WTC11 (cell line): Measurements from ENCODE around the gene RSPH9. TPM values are rescaled to one million over a fixed set of nuclear protein-coding genes. Genes with fewer than 3 reads are reported as not detected.
A peak's percentile ranks its signal among the peaks of the same experiment; 100 is the strongest.

Experiments used
- ATAC-seq: fragments of 200-7000 bp; cut with Tn5 transposase; 2 replicates; pipeline ENCODE4 v1.10.0; 2021; ENCODE audit warnings: mild to moderate bottlenecking, moderate library complexity
- CTCF ChIA-PET: fragments of 300-600 bp; sonication (Branson Sonifier 250); formaldehyde crosslinking; loops from one replicate; lab custom pipeline; 2021; ENCODE audit warnings: antibody characterized with exemption; lab: Charles Lee
- POLR2A ChIA-PET: fragments of 350-600 bp; sonication (Branson Sonifier 250); formaldehyde crosslinking; loops from one replicate; lab custom pipeline; 2021; ENCODE audit warnings: antibody characterized with exemption; lab: Charles Lee
- DNase-seq: peaks from one replicate; pipeline ENCODE4 v3.0.0; 2021; ENCODE audit warnings: low spot score
- H3K27ac Mint-ChIP-seq: 2 replicates; pipeline ENCODE4 v1.8.0; 2021; ENCODE audit warnings: mixed read lengths
- H3K27me3 Mint-ChIP-seq: 2 replicates; pipeline ENCODE4 v1.8.0; 2021; ENCODE audit warnings: low read depth, mild to moderate bottlenecking, moderate library complexity, mixed read lengths
- H3K36me3 Mint-ChIP-seq: 2 replicates; pipeline ENCODE4 v1.8.0; 2021; ENCODE audit warnings: mixed read lengths
- H3K4me1 Mint-ChIP-seq: 2 replicates; pipeline ENCODE4 v1.8.0; 2022; ENCODE audit warnings: mixed read lengths
- H3K4me3 Mint-ChIP-seq: 2 replicates; pipeline ENCODE4 v1.8.0; 2021; ENCODE audit warnings: mild to moderate bottlenecking, moderate library complexity, mixed read lengths
- H3K9me3 Mint-ChIP-seq: 2 replicates; pipeline ENCODE4 v1.8.0; 2021; ENCODE audit warnings: mixed read lengths
- AR ChIP-seq: fragments of 250-450 bp; sonication (Bioruptor Pico); IDR thresholded peaks from 2 replicates; pipeline ENCODE4 v1.9.0; 2021; ENCODE audit warnings: mild to moderate bottlenecking
- ATF1 ChIP-seq: sonication (generic); formaldehyde crosslinking; IDR thresholded peaks from 2 replicates; pipeline ENCODE4 v1.8.1; 2023; ENCODE audit warnings: mild to moderate bottlenecking, moderate library complexity, missing genetic modification reagents
- ATF2 ChIP-seq: sonication (generic); formaldehyde crosslinking; IDR thresholded peaks from 2 replicates; pipeline ENCODE4 v1.8.1; 2022; ENCODE audit warnings: low read depth, missing genetic modification reagents, borderline replicate concordance
- ATF3 ChIP-seq: sonication (generic); formaldehyde crosslinking; conservative IDR thresholded peaks from 2 replicates; pipeline ENCODE4 v1.8.1; 2022; ENCODE audit warnings: mild to moderate bottlenecking, missing genetic modification reagents
- CBFB ChIP-seq: sonication (generic); formaldehyde crosslinking; IDR thresholded peaks from 2 replicates; pipeline ENCODE4 v1.8.1; 2022; ENCODE audit warnings: mild to moderate bottlenecking, low read depth, missing genetic modification reagents
- CREB1 ChIP-seq: sonication (generic); formaldehyde crosslinking; IDR thresholded peaks from 2 replicates; pipeline ENCODE4 v1.8.0; 2023; ENCODE audit warnings: mild to moderate bottlenecking, missing genetic modification reagents
- CREM ChIP-seq: sonication (generic); formaldehyde crosslinking; IDR thresholded peaks from 2 replicates; pipeline ENCODE4 v1.8.1; 2022; ENCODE audit warnings: mild to moderate bottlenecking, missing genetic modification reagents, moderate library complexity
- CTCF ChIP-seq: fragments of 200-600 bp; IDR thresholded peaks from 2 replicates; pipeline ENCODE4 v1.8.0; 2022; ENCODE audit warnings: antibody characterized with exemption
- GRHL2 ChIP-seq: fragments of 250-450 bp; sonication (Bioruptor Pico); IDR thresholded peaks from 2 replicates; pipeline ENCODE4 v1.8.0; 2022; ENCODE audit warnings: mild to moderate bottlenecking, moderate library complexity; ENCODE audit not compliant: insufficient replicate concordance, severe bottlenecking
- MAX ChIP-seq: sonication (generic); formaldehyde crosslinking; IDR thresholded peaks from 2 replicates; pipeline ENCODE4 v1.8.0; 2022; ENCODE audit warnings: mild to moderate bottlenecking, missing genetic modification reagents
- MXD4 ChIP-seq: fragments of 250-450 bp; sonication (Bioruptor Pico); IDR thresholded peaks from 2 replicates; pipeline ENCODE4 v1.8.0; 2021; ENCODE audit warnings: mild to moderate bottlenecking, moderate library complexity, borderline replicate concordance
- NFYB ChIP-seq: sonication (generic); formaldehyde crosslinking; conservative IDR thresholded peaks from 2 replicates; pipeline ENCODE4 v1.8.0; 2022; ENCODE audit warnings: low read depth, missing genetic modification reagents
- NR1H2 ChIP-seq: sonication (generic); formaldehyde crosslinking; IDR thresholded peaks from 2 replicates; pipeline ENCODE4 v1.9.0; 2021; ENCODE audit warnings: mild to moderate bottlenecking, moderate library complexity, missing genetic modification reagents
- NR2C2 ChIP-seq: sonication (generic); formaldehyde crosslinking; IDR thresholded peaks from 2 replicates; pipeline ENCODE4 v1.8.0; 2022; ENCODE audit warnings: mild to moderate bottlenecking, missing genetic modification reagents
- PREB ChIP-seq: sonication (generic); formaldehyde crosslinking; IDR thresholded peaks from 2 replicates; pipeline ENCODE4 v1.8.1; 2022; ENCODE audit warnings: mild to moderate bottlenecking, missing genetic modification reagents, moderate library complexity, borderline replicate concordance
- PRRX2 ChIP-seq: fragments of 250-450 bp; sonication (Bioruptor Pico); IDR thresholded peaks from 2 replicates; pipeline ENCODE4 v1.8.0; 2021; ENCODE audit warnings: mild to moderate bottlenecking
- ZNF512 ChIP-seq: sonication (generic); formaldehyde crosslinking; IDR thresholded peaks from 2 replicates; pipeline ENCODE4 v1.8.1; 2022; ENCODE audit warnings: missing genetic modification reagents, borderline replicate concordance
- total RNA-seq: library from RNA; stranded (reverse); gene quantifications from 3 replicates; pipeline ENCODE4 v1.2.3, GENCODE V29; 2021

RSPH9 gene
- total RNA-seq, 1 experiment from 2014 or later: 0.35 TPM

- ChIA-PET CTCF (interaction anchor here (0.6 to 7.0 kb wide), 25 partner anchors 18 to 435 kb away, joined by 3 to 68 read pairs (median 8); partner anchors contain the start of genes GTPBP2, MRPS18A, RSPH9 and VEGFA), POLR2A (interaction anchor here (1.1 to 2.8 kb wide), 2 partner anchors 13 to 104 kb away, joined by 3 to 12 read pairs; partner anchors contain the start of gene VEGFA)
- ATAC-seq (no peak), DNase-seq (no peak)
- H3K9me3 Mint-ChIP-seq: no peaks in the 10 kb centered on the region
- H3K4me3 Mint-ChIP-seq: no peak overlapping the region
- peaks cover 10% of the 10 kb centered on the region; the same call in 1 of the 2 replicates for H3K36me3 Mint-ChIP-seq
- H3K27me3 Mint-ChIP-seq: peaks cover 12% of the 10 kb centered on the region
- TF ChIP-seq AR (CRISPR knock-in tag) (no peak), CREB1 (no peak), GRHL2 (CRISPR knock-in tag) (no peak), MXD4 (no peak), PREB (CRISPR knock-in tag) (no peak), NR1H2 (CRISPR knock-in tag) (no peak), CREM (CRISPR knock-in tag) (no peak), NR2C2 (CRISPR knock-in tag) (no peak), PRRX2 (CRISPR knock-in tag) (no peak), ATF1 (CRISPR knock-in tag) (no peak), MAX (CRISPR knock-in tag) (no peak)
- no peak overlapping the region for H3K27ac Mint-ChIP-seq
- peaks cover 36% of the 10 kb centered on the region for H3K4me1 Mint-ChIP-seq
These were observed 21.5 kb downstream of the RSPH9 start for GRCh38 chr6:43666196-43666920.

GRCh38 chr6:43667245-43668150 lies 22.7 kb downstream of the RSPH9 start:
- ATAC-seq: peak; percentile 63
- Mint-ChIP-seq H3K4me3 (peak overlapping the region; percentile 55), H3K27ac (peak overlapping the region; percentile 7; the same call in 1 of the 2 replicates)
- TF ChIP-seq CTCF (peak; percentile 81), CBFB (no peak), ATF3 (CRISPR knock-in tag) (no peak), NFYB (CRISPR knock-in tag) (no peak), ATF2 (CRISPR knock-in tag) (no peak), ZNF512 (CRISPR knock-in tag) (no peak)

More at GRCh38 chr6:43667245-43668150, 22.7 kb downstream of the RSPH9 start:
- H3K27me3 Mint-ChIP-seq: peaks cover 9% of the 10 kb centered on the region
- peak; percentile 88 for DNase-seq
- ChIA-PET POLR2A (interaction anchor here (0.7 to 2.8 kb wide), 6 partner anchors 28 to 107 kb away, joined by 3 to 12 read pairs (median 6); partner anchors contain the start of genes GTPBP2 and VEGFA), CTCF (interaction anchor here (0.6 to 7.0 kb wide), 61 partner anchors 9 to 421 kb away, joined by 3 to 68 read pairs (median 4); partner anchors contain the start of genes GTPBP2, MRPS18A, RSPH9 and VEGFA)
- H3K36me3 Mint-ChIP-seq: peaks cover 18% of the 10 kb centered on the region
- peaks cover 36% of the 10 kb centered on the region for H3K4me1 Mint-ChIP-seq
- no peaks in the 10 kb centered on the region for H3K9me3 Mint-ChIP-seq
